OCI-LY7 (cell line): ENCODE results near the gene UBAP2L. TPM values are rescaled to one million over a fixed set of nuclear protein-coding genes. Genes with fewer than 3 reads are reported as not detected.

Experiments used
- BruUV-seq: library from RNA; stranded (reverse); fragments of 400-500 nt; replicated peaks from 2 replicates; lab custom pipeline; 2021; lab: Mats Ljungman, UMichigan
- CTCF ChIA-PET: fragments of 300-600 bp; sonication (Branson Sonifier 250); formaldehyde crosslinking; loops from one replicate; lab custom pipeline; 2022; ENCODE audit warnings: antibody characterized with exemption; ENCODE audit not compliant: unreplicated experiment; lab: Charles Lee
- POLR2A ChIA-PET: fragments of 300-600 bp; sonication (Branson Sonifier 250); formaldehyde crosslinking; loops from one replicate; lab custom pipeline; 2022; ENCODE audit warnings: antibody characterized with exemption; lab: Charles Lee
- DNase-seq: peaks from one replicate; pipeline ENCODE4 v3.0.0-alpha.2; 2015; ENCODE audit warnings: low spot score
- H2AFZ ChIP-seq: fragments of 200-600 bp; sonication (generic), shearing (Covaris generic); 2 replicates; pipeline ENCODE4 v1.6.1; 2014; ENCODE audit warnings: mild to moderate bottlenecking, antibody characterized with exemption, low read length, moderate library complexity
- H3K27ac ChIP-seq: fragments of 200-600 bp; sonication (generic); 2 replicates; pipeline ENCODE4 v1.5.1; 2014; ENCODE audit warnings: mixed run types, low read depth, mild to moderate bottlenecking, moderate library complexity, low read length, inconsistent platforms; ENCODE audit not compliant: poor library complexity, severe bottlenecking
- H3K36me3 ChIP-seq: fragments of 200-600 bp; sonication (generic); 2 replicates; pipeline ENCODE4 v1.6.1; 2014; ENCODE audit warnings: mild to moderate bottlenecking, antibody characterized with exemption, low read length, moderate library complexity, mixed read lengths; ENCODE audit not compliant: insufficient read depth
- H3K4me1 ChIP-seq: fragments of 200-600 bp; sonication (generic); 2 replicates; pipeline ENCODE4 v1.5.1; 2014; ENCODE audit warnings: mild to moderate bottlenecking, low read length; ENCODE audit not compliant: insufficient read depth, poor library complexity, severe bottlenecking
- H3K4me2 ChIP-seq: fragments of 200-600 bp; sonication (generic); 2 replicates; pipeline ENCODE4 v1.6.1; 2014; ENCODE audit warnings: mild to moderate bottlenecking, low read length
- H3K4me3 ChIP-seq: fragments of 200-600 bp; sonication (generic); 2 replicates; pipeline ENCODE4 v1.5.1; 2014; ENCODE audit warnings: mild to moderate bottlenecking, low read depth, low read length; ENCODE audit not compliant: poor library complexity, severe bottlenecking
- H3K79me2 ChIP-seq: fragments of 200-600 bp; sonication (generic); 2 replicates; pipeline ENCODE4 v1.6.1; 2016; ENCODE audit warnings: low read depth, mild to moderate bottlenecking, low read length, moderate library complexity, mixed read lengths; ENCODE audit not compliant: insufficient read depth
- H3K9me2 ChIP-seq: fragments of 200-600 bp; sonication (generic); 2 replicates; pipeline ENCODE4 v1.6.1; 2016; ENCODE audit warnings: mild to moderate bottlenecking, low read length, mixed read lengths; ENCODE audit not compliant: insufficient read depth
- H3K9me3 ChIP-seq: fragments of 200-600 bp; sonication (generic); 2 replicates; pipeline ENCODE4 v1.6.1; 2014; ENCODE audit warnings: mild to moderate bottlenecking, mixed run types, low read length, mixed read lengths
- H4K20me1 ChIP-seq: fragments of 200-600 bp; sonication (generic); 2 replicates; pipeline ENCODE4 v1.6.1; 2014; ENCODE audit warnings: mild to moderate bottlenecking, antibody characterized with exemption, low read length, moderate library complexity, mixed read lengths; ENCODE audit not compliant: insufficient read depth
- CTCF ChIP-seq: fragments of 200-600 bp; sonication (generic); conservative IDR thresholded peaks from 2 replicates; pipeline ENCODE4 v1.5.1; 2014; ENCODE audit warnings: mild to moderate bottlenecking, antibody characterized with exemption, low read length, moderate library complexity, mixed read lengths
- EZH2phosphoT487 ChIP-seq: fragments of 200-600 bp; sonication (generic); IDR thresholded peaks from 2 replicates; pipeline ENCODE4 v1.6.1; 2018; ENCODE audit warnings: low read depth, borderline replicate concordance, mild to moderate bottlenecking, mixed run types, antibody characterized with exemption, low read length, moderate library complexity, mixed read lengths
- intact Hi-C: fragments of 100-400 bp; cut with micrococcal nuclease; formaldehyde crosslinking; loops from one replicate; pipeline ENCODE4 v1.10.0; 2022; ENCODE audit not compliant: unreplicated experiment
- total RNA-seq, 2 experiments: library from RNA; depleted of rRNA in 1 of 2; stranded (reverse); fragments of >200 nt in 1 of 2; shearing (Covaris generic) in 1 of 2; gene quantifications; 2 replicates each; pipeline ENCODE4 v1.2.3, GENCODE V29; 2014 to 2022

Gene UBAP2L
- total RNA-seq, 2 experiments from 2014 or later, result 80.4 to 179 TPM

GRCh38 chr1:154220970-154221277 lies 169 bp downstream of the UBAP2L start:
- POLR2A ChIA-PET, result interaction anchor here (0.8 to 1.0 kb wide), 2 partner anchors 10 to 63 kb away, joined by 3 to 4 read pairs; no protein-coding TSS in a partner anchor
- Histone ChIP-seq H4K20me1 (peaks cover 36% of the 10 kb centered on the region; the same call in 1 of the 2 replicates), H3K4me1 (peaks cover 41% of the 10 kb centered on the region), H3K4me2 (peak overlapping the region; percentile 90), H3K9me2 (no peaks in the 10 kb centered on the region), H3K36me3 (peaks cover 84% of the 10 kb centered on the region), H3K9me3 (peaks cover 7% of the 10 kb centered on the region; the same call in 1 of the 2 replicates), H3K79me2 (peaks cover 94% of the 10 kb centered on the region), H3K4me3 (peak overlapping the region; percentile 96), H3K27ac (peak overlapping the region; percentile 71), H2AFZ (no peak overlapping the region)
- CTCF ChIA-PET, result no interaction called here
- intact Hi-C loops, result loop anchor here (1.0 to 2.0 kb wide), 3 partner anchors 38 to 338 kb away; partner anchors contain the start of genes HAX1 and UBE2Q1
- TF ChIP-seq EZH2phosphoT487, result no peak
- TF ChIP-seq CTCF, result no peak
- DNase-seq, result no peak
- BruUV-seq, result no TSS peak

- BruUV-seq, result no TSS peak
- Histone ChIP-seq H3K79me2 (peaks cover 95% of the 10 kb centered on the region), H3K4me3 (peak overlapping the region; percentile 96), H3K36me3 (peaks cover 84% of the 10 kb centered on the region), H2AFZ (no peak overlapping the region), H4K20me1 (peaks cover 36% of the 10 kb centered on the region; the same call in 1 of the 2 replicates), H3K9me2 (no peaks in the 10 kb centered on the region), H3K27ac (peak overlapping the region; percentile 71), H3K4me1 (peaks cover 41% of the 10 kb centered on the region), H3K9me3 (peaks cover 7% of the 10 kb centered on the region; the same call in 1 of the 2 replicates), H3K4me2 (peak overlapping the region; percentile 90)
- intact Hi-C loops, result loop anchor here (2.0 kb wide), 2 partner anchors 39 to 337 kb away; partner anchors contain the start of gene UBE2Q1
- TF ChIP-seq EZH2phosphoT487 (no peak), CTCF (no peak)
- CTCF ChIA-PET, result interaction anchor here (0.6 to 1.2 kb wide), 2 partner anchors 45 to 722 kb away, joined by 3 read pairs; no protein-coding TSS in a partner anchor
- POLR2A ChIA-PET, result interaction anchor here (0.6 to 1.0 kb wide), 4 partner anchors 9 to 115 kb away, joined by 3 to 4 read pairs (median 3); no protein-coding TSS in a partner anchor
- peak; percentile 74 for DNase-seq
These were observed 685 bp downstream of the UBAP2L start for GRCh38 chr1:154221278-154222001.

- ChIA-PET POLR2A (interaction anchor here (0.5 to 0.7 kb wide), 3 partner anchors 10 to 955 kb away, joined by 3 to 4 read pairs (median 3); no protein-coding TSS in a partner anchor), CTCF (interaction anchor here (1.1 to 1.2 kb wide), 2 partner anchors 44 to 49 kb away, joined by 3 read pairs; no protein-coding TSS in a partner anchor)
- no peak for TF ChIP-seq CTCF
- TF ChIP-seq EZH2phosphoT487, result no peak
- DNase-seq, result no peak
- Histone ChIP-seq H3K79me2 (peaks cover 94% of the 10 kb centered on the region), H3K9me3 (peaks cover 7% of the 10 kb centered on the region; the same call in 1 of the 2 replicates), H3K36me3 (peaks cover 84% of the 10 kb centered on the region), H3K4me2 (peak overlapping the region; percentile 90), H2AFZ (no peak overlapping the region), H3K27ac (no peak overlapping the region), H3K9me2 (no peaks in the 10 kb centered on the region), H4K20me1 (peaks cover 36% of the 10 kb centered on the region; the same call in 1 of the 2 replicates), H3K4me1 (peaks cover 41% of the 10 kb centered on the region), H3K4me3 (peak overlapping the region; percentile 96)
- no TSS peak for BruUV-seq
- intact Hi-C loops, result no loop called here
These were observed 1.8 kb downstream of the UBAP2L start for GRCh38 chr1:154222518-154222917.
